HG02884 (cell line): ENCODE measurements around the gene BCL2L14.
"Not testable (repeated sequence)": the region's sequence is repeated elsewhere in the genome, so short reads cannot be mapped to it uniquely, and the experiment has no call there.

Source experiments
- ATAC-seq: cut with Tn5 transposase; IDR thresholded peaks from one replicate; pipeline ENCODE4 v1.9.1; 2021; ENCODE audit warnings: mild to moderate bottlenecking, moderate library complexity; ENCODE audit not compliant: unreplicated experiment

The BCL2L14 gene

GRCh38 chr12:12099102-12099501, 28.4 kb downstream of the BCL2L14 start:
- ATAC-seq: no peak

- no peak for ATAC-seq
These were observed 36.9 kb downstream of the BCL2L14 start for GRCh38 chr12:12107678-12108077.

GRCh38 chr12:12108441-12109058, 37.8 kb downstream of the BCL2L14 start:
- ATAC-seq: no peak

GRCh38 chr12:12110923-12111555, 40.3 kb downstream of the BCL2L14 start:
- ATAC-seq: not testable (repeated sequence)

- no peak for ATAC-seq
These were observed 44.8 kb downstream of the BCL2L14 start for GRCh38 chr12:12115514-12115913.

- ATAC-seq: no peak
These were observed 45.9 kb downstream of the BCL2L14 start for GRCh38 chr12:12116677-12117076.

- ATAC-seq: no peak
These were observed 50.3 kb downstream of the BCL2L14 start for GRCh38 chr12:12121061-12121460.

- no peak for ATAC-seq
These were observed 52.4 kb downstream of the BCL2L14 start for GRCh38 chr12:12123036-12123604.

- ATAC-seq: no peak
These were observed 55.8 kb downstream of the BCL2L14 start for GRCh38 chr12:12126551-12126950.

- ATAC-seq: no peak
These were observed 56.6 kb downstream of the BCL2L14 start for GRCh38 chr12:12127304-12127703.

GRCh38 chr12:12128670-12129069, 57.9 kb downstream of the BCL2L14 start:
- ATAC-seq: no peak

- no peak for ATAC-seq
These were observed 62.5 kb downstream of the BCL2L14 start for GRCh38 chr12:12133259-12133658.

GRCh38 chr12:12133785-12134184, 63.0 kb downstream of the BCL2L14 start:
- ATAC-seq: no peak

- no peak for ATAC-seq
These were observed 67.7 kb downstream of the BCL2L14 start for GRCh38 chr12:12138203-12139154.

- ATAC-seq: no peak
These were observed 70.3 kb downstream of the BCL2L14 start for GRCh38 chr12:12141000-12141399.

GRCh38 chr12:12144531-12144930, 73.8 kb downstream of the BCL2L14 start:
- ATAC-seq: not testable (repeated sequence)

GRCh38 chr12:12147111-12147510, 76.4 kb downstream of the BCL2L14 start:
- no peak for ATAC-seq
